OCI-LY1 (cell line): Measurements from ENCODE around the gene ELMOD2.

Experiments used
- EZH2 ChIP-seq: fragments of 200-600 bp; sonication (generic), shearing (Covaris generic); IDR thresholded peaks from 2 replicates; pipeline ENCODE4 v1.8.0; 2017; ENCODE audit warnings: borderline replicate concordance, mixed run types, mild to moderate bottlenecking, antibody characterized with exemption, low read length, moderate library complexity, mixed read lengths
- TF ChIP-seq, protein P1 (sequence below): fragments of 200-600 bp; sonication (generic), shearing (Covaris generic); IDR thresholded peaks from 2 replicates; pipeline ENCODE4 v1.5.1; 2017; ENCODE audit warnings: mild to moderate bottlenecking, antibody characterized with exemption, low read length, moderate library complexity, mixed read lengths

DNA sequence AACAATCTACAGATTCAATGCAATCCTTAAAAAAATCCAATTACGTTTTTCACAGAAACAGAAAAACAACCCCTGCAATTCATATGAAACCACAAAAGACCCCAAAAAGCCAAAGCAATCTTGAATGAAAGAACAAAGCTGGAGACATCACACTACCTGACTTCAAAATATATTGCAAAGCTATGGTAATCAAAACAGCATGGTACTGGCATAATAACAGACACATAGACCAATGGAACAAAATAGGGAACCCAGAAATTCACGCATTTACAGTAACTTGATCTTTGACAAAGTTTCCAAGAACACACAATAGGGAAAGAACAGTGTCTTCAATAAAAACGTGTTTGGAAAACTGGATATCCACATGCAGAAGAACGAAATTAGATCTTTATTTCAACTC, 40.5 kb upstream of the ELMOD2 start:
- TF ChIP-seq, protein P1, sequence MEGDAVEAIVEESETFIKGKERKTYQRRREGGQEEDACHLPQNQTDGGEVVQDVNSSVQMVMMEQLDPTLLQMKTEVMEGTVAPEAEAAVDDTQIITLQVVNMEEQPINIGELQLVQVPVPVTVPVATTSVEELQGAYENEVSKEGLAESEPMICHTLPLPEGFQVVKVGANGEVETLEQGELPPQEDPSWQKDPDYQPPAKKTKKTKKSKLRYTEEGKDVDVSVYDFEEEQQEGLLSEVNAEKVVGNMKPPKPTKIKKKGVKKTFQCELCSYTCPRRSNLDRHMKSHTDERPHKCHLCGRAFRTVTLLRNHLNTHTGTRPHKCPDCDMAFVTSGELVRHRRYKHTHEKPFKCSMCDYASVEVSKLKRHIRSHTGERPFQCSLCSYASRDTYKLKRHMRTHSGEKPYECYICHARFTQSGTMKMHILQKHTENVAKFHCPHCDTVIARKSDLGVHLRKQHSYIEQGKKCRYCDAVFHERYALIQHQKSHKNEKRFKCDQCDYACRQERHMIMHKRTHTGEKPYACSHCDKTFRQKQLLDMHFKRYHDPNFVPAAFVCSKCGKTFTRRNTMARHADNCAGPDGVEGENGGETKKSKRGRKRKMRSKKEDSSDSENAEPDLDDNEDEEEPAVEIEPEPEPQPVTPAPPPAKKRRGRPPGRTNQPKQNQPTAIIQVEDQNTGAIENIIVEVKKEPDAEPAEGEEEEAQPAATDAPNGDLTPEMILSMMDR, result no peak
- TF ChIP-seq EZH2, result no peak
